Bone marrow (tissue), 2 donors: ENCODE results near the gene BRCA1.
"Not testable (repeated sequence)": the region's sequence is repeated elsewhere in the genome, so short reads cannot be mapped to it uniquely, and the experiment has no call there.

Experiments
- DNase-seq, 2 donors: peaks; one replicate each; lab custom pipeline; 2025; lab: John Stamatoyannopoulos, UW

Gene BRCA1

DNA sequence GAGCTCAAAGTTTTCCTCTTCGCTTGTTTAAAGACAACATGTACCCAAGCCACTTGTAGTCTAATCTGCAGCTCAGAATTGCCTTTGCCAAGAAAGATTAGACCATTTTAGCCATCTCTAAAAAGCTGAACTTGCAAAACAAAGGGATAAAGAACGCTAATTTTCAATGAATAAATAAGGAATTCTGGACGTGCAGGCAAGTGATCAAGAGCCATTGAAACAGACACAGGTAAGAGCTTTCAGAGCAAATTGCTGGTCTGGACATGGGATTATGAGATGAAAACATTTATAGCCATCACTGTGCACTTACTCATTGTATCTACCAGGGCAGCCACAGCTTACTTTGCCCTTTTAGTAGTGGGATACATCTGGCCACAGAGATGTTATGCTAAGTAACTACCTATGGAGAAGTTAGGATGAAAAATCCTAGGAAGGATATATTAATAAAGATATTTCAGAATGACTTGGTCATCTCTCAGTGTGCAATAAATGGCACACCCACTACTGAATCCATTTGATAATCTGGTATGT is 55.7 kb downstream of the BRCA1 start:
- no peak for DNase-seq

DNA sequence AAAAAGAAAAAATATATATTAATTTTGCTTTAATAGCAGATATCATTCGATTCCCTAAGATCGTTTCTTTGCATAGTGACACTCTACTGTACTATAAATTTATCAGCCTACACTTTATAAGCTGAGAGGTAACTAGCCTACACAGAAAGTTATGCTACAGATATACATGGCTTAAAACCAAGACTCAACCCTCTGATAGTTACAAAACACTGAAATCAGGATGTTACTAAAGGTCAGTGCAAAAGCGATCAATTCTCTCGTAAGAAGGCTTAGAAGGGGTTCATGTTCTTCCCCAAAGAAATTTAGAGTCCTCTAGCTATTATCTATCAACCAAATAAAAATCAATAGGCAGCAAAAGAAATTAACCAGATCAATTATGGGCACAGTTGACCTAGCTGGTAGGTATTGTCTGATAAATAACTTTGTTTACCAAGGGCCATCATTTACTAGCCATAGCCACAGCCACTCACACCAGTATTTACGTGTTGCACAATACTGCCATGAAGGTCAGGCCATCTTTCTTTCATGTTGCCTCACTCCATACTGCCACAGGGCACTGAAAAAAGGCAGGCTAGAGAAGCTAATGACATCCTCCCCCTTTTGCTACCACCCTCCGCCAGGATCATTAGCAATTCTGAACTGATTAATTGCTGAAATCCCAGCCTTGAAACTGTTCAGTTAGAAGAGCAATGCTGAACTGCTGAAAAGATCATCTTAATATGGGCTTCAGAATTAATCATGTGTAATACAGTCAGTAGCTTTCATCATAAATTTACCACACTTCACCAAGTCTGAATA is 56.4 kb downstream of the BRCA1 start:
- no peak for DNase-seq

DNA sequence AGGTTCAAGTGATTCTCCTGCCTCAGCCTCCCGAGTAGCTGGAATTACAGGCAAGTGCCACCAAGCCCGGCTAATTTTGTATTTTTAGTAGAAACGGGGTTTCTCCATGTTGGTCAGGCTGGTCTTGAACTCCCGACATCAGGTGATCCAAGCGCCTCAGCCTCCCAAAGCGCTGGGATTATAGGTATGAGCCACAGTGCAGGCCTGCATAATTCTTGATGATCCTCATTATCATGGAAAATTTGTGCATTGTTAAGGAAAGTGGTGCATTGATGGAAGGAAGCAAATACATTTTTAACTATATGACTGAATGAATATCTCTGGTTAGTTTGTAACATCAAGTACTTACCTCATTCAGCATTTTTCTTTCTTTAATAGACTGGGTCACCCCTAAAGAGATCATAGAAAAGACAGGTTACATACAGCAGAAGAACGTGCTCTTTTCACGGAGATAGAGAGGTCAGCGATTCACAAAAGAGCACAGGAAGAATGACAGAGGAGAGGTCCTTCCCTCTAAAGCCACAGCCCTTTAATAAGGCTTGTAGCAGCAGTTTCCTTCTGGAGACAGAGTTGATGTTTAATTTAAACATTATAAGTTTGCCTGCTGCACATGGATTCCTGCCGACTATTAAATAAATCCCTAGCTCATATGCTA is 62.1 kb downstream of the BRCA1 start:
- DNase-seq, result no peak

GRCh38 chr17:43056051-43056450 is 69.1 kb downstream of the BRCA1 start:
- DNase-seq, result no peak

DNA sequence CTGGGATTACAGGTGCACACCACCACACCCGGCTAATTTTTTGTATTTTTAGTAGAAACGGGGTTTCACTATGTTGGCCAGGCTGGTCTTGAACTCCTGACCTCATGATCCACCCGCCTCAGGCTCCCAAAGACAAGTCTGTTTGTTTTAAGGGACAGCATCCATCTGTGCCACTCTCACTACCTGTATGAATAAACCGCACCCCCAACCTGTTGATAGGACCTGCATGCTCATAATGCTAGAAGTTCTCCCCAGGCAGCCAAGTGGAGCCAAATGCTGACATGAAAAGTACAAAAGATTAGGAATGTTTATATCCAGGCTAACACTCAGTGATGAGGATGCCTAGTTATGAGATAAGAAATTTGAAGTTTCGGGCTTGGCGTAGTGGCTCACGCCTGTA is 72.2 kb downstream of the BRCA1 start:
- DNase-seq, result not testable (repeated sequence)

DNA sequence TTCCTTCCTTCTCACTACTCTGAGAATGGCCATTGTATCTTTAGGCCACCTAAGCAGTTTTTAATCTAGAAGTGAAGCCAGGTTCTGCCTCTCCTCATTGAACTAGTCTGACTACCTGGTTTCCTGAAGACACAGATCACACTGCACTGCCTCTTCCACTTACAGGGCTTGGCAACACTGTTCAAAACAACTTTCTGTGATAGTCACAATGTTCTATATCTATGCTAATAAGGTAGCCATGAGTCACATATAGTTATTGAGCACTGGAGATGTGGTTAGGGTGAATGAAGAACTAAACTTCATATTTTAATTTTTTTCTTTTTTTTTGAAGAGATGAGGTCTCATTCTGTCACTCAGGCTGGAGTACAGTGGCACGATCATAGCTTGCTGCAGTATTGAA is 73.2 kb downstream of the BRCA1 start:
- no peak for DNase-seq

- no peak for DNase-seq
Measured at GRCh38 chr17:43044024-43044423, 81.1 kb downstream of the BRCA1 start.

DNA sequence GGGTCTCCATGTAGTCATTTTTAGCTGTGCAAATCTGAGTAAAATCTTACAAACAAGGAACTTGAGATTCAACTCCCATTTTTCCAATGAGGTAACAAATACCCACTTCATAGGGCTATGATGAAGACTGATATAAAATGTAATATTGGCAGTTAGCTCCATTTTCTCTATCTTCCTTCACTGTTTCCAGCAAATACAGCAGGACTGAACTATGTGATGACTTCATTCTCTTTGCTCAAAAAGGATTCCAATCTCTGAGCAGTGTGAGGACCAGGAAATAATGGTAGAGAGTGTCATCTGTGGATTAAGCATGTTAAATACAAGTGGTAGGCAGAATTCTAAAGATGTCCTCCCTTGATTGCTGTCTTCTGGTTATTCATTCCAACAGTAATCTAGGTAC is 81.9 kb downstream of the BRCA1 start:
- no peak for DNase-seq

GRCh38 chr17:43042025-43042628 is 83.0 kb downstream of the BRCA1 start:
- DNase-seq, result no peak

GRCh38 chr17:43040655-43041054 is 84.5 kb downstream of the BRCA1 start:
- DNase-seq, result no peak

DNA sequence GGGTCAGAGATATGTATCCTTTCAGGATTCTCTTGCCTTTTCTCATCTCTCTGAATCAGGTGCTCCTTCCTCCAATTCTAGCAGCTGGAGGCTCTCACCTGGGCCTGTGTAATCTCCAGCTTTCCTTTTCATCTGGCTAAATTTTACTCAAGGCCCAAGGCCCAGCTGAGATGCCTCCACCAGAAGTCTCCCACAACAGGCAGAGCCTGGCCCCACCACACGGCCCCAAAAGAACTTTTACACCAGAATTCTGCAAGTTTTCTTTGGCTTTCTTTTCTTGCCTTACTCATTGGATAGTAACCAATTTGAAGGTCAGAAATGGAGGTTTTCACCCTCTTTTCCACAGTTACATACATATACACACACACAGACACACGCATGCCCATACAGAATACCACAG is 85.5 kb downstream of the BRCA1 start:
- no peak for DNase-seq

DNA sequence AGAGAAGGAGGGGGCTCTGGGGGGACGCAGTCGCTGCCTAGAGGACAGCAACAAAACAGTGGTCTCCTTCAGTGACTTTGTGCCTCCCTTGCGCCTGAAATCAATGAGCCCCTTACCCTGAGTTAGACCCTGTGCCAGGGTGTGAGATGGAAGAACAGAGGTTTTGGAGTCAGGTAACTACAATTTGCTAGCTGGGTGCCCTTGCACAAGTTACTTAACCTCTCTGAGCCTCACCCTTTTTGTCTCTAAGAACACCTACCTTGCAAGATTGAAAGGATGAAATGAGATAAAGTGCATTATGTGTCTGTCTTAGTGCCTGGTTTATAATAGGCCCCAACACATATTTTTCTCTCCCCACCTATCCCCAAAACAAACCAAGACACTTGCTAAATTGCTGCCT is 90.3 kb downstream of the BRCA1 start:
- no peak for DNase-seq

DNA sequence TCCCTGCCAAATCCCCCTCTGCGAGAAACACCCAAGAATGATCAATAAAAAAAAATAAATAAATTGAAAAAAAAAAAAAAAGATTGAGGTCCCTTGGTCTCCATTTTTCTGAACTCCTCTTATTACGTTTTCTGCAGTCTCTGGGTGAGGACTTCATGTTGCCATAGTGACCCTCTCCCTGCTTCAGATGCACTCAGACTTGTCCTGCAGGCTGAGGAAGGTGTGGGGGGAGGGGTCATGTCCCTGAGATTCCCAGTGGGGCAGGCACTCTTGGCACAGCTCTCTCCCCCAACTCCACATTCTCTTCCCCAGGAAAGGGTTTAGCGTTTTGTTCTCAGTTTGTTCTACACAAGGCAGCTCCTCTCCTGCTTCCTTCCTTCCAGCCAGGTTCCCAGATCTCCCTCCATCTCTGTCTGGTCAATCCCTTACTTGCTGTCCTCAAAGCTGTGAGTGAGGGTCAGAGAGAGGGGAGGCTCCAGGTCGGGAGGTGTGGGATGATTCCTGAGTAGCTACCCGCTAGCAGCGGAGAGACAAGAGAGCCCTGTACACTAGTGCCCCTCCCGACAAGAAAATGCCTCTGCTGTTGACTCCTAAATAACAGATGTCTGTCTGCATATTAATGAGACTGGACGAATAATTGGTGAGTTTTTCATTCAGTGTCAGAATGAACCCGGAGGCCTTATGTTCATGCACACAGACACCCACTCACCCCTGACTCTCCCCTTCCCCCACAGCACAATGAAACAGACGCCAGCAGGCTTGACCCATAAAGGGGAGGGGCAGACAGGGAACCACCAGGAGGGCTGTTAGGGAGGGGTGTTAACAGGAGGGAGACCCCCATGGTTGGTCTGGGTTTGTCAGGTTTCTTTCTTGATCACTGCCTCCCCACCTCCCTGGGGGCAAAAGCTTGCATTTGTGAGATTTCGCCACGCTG is 90.9 kb downstream of the BRCA1 start:
- DNase-seq, result no peak

DNA sequence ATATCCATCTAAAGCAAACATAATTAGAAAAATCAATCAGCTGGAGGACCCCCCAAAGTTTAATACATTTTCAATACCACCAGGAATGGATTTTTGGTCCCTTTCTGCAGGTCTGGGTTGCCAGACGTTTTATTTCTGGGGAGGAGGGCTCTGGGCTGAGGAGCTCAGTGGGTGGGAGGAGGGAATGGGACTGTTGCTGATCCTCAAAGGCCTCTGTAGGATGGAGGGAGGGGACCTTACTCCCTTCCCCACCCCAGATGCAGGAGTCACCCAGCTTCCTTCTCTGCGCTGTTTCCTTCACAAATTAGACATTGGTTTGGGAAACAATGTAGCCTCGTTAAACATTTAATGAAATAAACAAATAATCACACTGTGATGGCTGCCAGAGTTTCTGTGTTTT is 93.5 kb downstream of the BRCA1 start:
- no peak for DNase-seq

DNA sequence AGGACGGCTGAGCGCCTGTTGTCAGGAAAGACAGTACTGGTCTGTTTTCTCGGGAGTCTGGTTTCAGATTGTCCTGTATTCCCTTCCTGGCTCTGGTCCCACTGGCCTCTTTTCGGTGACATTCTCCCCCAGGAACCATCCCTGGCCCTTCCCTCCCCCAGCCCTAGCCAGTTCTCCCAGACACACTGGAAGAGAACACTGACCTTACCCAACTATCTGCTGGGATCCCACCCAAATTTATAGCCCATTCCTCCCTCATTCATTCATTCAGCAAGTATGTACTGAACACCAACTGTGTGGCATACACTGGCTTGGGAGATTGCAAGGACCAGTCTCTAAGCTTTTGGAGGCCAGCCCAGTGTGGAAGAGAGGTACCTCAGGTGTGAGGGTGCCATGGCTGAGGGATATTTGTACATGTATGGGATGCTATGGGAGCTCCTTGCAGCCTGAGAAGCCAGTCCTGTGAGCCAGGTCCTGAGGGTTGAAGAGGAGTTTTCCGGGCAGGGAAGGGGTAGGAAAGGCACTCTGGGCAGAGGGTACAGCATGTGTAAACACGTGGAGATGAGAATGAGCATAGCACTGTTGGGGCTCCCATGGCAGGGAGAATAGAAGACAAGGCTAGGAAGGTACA is 94.9 kb downstream of the BRCA1 start:
- no peak for DNase-seq

- DNase-seq, result no peak
Measured at GRCh38 chr17:43028221-43028861, 96.8 kb downstream of the BRCA1 start.

DNA sequence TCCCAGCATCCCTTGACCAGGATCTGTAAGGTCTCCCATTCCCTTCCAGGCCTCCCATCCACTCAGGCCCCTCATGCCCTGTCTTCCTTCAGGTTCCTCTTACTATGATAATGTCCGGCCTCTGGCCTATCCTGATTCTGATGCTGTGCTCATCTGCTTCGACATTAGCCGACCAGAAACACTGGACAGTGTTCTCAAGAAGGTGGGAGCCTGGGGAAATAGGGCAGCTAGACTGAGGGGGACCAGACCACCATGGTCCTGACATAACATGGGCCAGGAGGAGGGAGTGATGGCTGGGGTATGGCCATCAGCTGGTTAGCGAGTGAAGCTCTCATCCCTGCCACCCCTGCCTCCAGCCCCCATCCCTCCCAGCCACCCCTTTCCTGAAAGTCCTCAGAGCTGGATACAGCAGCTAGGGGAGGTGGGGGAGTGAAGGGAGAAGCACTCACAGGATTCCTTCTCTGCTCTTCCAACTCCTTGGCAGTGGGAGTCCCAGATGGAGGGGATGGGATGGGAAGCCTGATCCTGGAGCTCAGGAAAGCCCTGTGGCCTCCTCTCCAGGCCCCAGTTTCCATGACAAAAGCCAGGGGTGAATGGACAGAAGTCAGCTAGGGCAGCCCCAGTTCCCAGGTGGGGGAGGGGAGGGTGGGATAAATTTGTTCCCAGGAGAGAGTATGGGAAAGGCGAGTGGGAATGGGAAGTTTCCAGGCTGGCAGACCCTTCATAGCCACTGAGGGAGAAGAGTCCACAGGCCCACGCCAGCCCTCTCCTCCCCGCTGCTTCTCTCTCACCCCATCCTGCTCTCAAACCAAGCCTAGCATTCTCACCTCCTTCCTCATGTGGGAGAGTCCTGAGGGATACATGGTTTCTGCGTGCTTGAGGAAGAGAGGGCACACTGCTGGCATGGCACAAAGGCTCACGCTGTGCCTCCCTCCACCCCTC is 97.8 kb downstream of the BRCA1 start:
- no peak for DNase-seq

GRCh38 chr17:43026595-43026994 is 98.6 kb downstream of the BRCA1 start:
- no peak for DNase-seq

DNA sequence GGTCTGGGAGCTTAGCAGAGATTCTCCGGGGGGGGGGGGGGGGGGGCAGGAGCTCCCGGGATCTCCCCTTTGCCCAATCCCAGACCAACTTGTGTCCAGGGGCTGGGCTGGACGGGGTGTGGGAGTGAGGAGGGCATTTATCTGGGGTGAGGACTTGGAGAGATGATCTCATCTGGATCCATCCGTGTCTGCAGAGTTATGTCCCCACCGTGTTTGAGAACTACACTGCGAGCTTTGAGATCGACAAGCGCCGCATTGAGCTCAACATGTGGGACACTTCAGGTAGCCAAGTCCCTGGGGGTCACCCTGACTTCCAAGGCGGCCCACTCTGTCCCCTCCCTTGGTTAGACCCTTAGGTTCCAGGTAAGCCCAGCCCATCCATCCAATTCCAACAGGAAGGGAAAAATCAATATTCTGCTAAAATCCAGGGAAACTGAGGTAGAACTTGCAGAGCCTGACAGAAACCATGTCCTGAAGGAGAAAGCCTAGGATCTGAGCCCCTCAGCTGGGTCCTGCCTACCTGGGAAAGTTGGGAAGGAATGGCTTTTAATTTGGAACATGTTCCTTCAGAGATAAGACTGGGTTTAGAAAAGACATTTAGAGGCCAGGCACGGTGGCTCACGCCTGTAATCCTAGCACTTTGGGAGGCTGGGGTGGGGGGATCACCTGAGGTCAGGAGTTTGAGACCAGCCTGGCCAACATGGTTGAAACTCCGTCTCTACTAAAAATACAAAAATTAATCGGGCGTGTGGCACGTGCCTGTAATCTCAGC is 99.2 kb downstream of the BRCA1 start:
- no peak for DNase-seq
